Heart left ventricle (tissue), 13 donors: ENCODE results near the gene PP2D1.

Source experiments
- POLR2A ChIP-seq, 2 donors: fragments of 450-650 bp; IDR thresholded peaks; one replicate each; pipeline ENCODE4 v1.6.1; 2017; ENCODE audit warnings: antibody characterized with exemption in 2 of 2, mild to moderate bottlenecking in 2 of 2, moderate library complexity in 2 of 2
- TF ChIP-seq, protein P1 (sequence below), 12 donors: fragments of 200-600 bp; sonication (generic) in 4 of 12; IDR thresholded peaks; one replicate each; pipeline versions ENCODE4 v1.5.0 to v1.8.0; 2018 to 2022; ENCODE audit warnings: antibody characterized with exemption in 12 of 12, mild to moderate bottlenecking in 5 of 12
- donor health status: ischemic (EF 13 %, LVEDD 7.1; RV severe dilation, severe dysfunction).
- donor health status: DM: no; HTN: yes; CAD: no.
- donor health status: DM: no; HTN: no; CAD: no.
- donor health status: ischemic (EF 25% LVEDD 6.9; RV normal size, moderate dysfunction).
- donor health status: ischemic (EF 25% LVEDD 5.7; RV mildly dilated, moderate dysfunction).
- donor health status: ischemic (EF 35%, LVEDD 5.7; RV mildly dilated, moderate dysfunction).
- donor health status: nonischemic (EF 11% LVEDD 7.7; RV severe dilation, severe dysfunction).
- donor health status: DM: yes; HTN: yes; CAD: no.
- donor health status: PGD.
- donor health status: ischemic (EF 29% LVEDD 5.4; RV normal size, mild dysfunction).
- donor health status: nonischemic (EF 23%, LVEDD 6.1; RV moderate dilation, normal function).

DNA sequence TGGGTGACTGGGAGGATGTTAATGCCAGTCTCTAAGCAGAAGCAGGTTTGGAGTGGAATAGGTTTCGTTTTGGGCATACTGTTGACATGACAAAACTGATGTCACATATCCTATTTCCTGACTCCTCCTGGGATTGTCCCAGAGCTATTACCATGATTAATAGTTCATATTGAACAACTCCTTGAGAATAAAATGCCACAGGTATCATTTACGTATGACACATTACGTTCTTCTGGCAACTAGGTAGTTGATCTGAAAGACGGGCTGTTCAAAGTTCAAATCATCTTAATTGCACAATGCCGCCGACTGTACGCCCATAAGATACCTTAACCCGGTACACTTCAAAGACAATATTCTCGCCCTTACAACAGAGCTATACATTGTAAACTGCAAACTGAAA lies 66.5 kb downstream of the PP2D1 start:
- no peak for TF ChIP-seq POLR2A (IDR thresholded peaks at IDR 0.05)
- TF ChIP-seq, protein P1, sequence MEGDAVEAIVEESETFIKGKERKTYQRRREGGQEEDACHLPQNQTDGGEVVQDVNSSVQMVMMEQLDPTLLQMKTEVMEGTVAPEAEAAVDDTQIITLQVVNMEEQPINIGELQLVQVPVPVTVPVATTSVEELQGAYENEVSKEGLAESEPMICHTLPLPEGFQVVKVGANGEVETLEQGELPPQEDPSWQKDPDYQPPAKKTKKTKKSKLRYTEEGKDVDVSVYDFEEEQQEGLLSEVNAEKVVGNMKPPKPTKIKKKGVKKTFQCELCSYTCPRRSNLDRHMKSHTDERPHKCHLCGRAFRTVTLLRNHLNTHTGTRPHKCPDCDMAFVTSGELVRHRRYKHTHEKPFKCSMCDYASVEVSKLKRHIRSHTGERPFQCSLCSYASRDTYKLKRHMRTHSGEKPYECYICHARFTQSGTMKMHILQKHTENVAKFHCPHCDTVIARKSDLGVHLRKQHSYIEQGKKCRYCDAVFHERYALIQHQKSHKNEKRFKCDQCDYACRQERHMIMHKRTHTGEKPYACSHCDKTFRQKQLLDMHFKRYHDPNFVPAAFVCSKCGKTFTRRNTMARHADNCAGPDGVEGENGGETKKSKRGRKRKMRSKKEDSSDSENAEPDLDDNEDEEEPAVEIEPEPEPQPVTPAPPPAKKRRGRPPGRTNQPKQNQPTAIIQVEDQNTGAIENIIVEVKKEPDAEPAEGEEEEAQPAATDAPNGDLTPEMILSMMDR (IDR thresholded peaks at IDR 0.05), result no peak
